Keratinocyte (primary cell): ENCODE results near the gene UGT2A2.

Experiments used
- CTCF ChIP-seq, 3 experiments: IDR thresholded peaks in 1 of 3; conservative IDR thresholded peaks in 1 of 3; optimal IDR thresholded peaks in 1 of 3; 2 replicates in 2 of 3; 3 replicates in 1 of 3; pipeline versions ENCODE3 to v1.5.1; 2011; ENCODE audit warnings: low read length in 3 of 3, mild to moderate bottlenecking in 3 of 3, moderate library complexity in 2 of 3, control low read depth in 1 of 3, inconsistent platforms in 1 of 3; ENCODE audit not compliant: insufficient read depth in 2 of 3; ENCODE audit errors: extremely low read depth in 1 of 3
- EZH2 ChIP-seq: IDR thresholded peaks from one replicate; pipeline ENCODE4 v1.6.1; 2012; ENCODE audit warnings: inconsistent platforms, mild to moderate bottlenecking, low read length, moderate library complexity

GRCh38 chr4:69649629-69650028, 10.2 kb upstream of the UGT2A2 start:
- TF ChIP-seq CTCF (optimal IDR thresholded peaks at IDR 0.05 in 1 of 3, IDR thresholded peaks at IDR 0.05 in 1 of 3, conservative IDR thresholded peaks at IDR 0.05 in 1 of 3; ENCODE audit: extremely low read depth in 1 of 3, insufficient read depth in 2 of 3, low read length in 3 of 3), result no peak
- TF ChIP-seq EZH2, result no peak
